Measurements from ENCODE around the gene USP36.

DNA sequence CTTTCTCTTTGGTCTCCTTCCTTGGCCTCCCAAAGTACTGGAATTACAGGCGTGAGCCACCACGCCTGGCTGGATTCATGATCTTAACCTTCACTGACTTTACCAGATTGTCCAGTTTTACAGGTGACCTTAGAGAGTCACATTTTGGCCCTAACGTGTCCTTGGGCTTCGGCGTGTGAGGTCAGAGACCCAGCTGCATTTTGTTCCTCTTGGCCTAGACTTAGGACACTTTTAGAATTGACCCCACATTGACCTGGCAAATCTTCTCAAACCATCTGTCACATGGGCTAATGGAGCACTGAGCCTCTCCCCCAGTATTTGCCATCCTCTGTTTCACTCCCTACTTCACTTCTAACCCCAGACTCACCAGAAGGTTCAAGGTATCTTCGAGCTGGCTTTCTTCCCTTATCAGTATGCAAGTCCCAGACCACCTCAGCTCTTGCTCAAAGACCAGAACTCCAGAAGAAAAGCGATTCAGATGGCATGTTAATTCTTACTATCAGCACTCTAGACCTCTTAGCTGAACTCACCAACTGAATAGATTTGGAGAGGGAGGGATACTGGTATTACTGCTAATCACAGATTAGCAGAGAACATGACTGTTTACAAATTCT lies 56.8 kb downstream of the USP36 start:
- TF ChIP-seq, protein P1, sequence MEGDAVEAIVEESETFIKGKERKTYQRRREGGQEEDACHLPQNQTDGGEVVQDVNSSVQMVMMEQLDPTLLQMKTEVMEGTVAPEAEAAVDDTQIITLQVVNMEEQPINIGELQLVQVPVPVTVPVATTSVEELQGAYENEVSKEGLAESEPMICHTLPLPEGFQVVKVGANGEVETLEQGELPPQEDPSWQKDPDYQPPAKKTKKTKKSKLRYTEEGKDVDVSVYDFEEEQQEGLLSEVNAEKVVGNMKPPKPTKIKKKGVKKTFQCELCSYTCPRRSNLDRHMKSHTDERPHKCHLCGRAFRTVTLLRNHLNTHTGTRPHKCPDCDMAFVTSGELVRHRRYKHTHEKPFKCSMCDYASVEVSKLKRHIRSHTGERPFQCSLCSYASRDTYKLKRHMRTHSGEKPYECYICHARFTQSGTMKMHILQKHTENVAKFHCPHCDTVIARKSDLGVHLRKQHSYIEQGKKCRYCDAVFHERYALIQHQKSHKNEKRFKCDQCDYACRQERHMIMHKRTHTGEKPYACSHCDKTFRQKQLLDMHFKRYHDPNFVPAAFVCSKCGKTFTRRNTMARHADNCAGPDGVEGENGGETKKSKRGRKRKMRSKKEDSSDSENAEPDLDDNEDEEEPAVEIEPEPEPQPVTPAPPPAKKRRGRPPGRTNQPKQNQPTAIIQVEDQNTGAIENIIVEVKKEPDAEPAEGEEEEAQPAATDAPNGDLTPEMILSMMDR (IDR thresholded peaks at IDR 0.05): no peak
- TF ChIP-seq ZFX (IDR thresholded peaks at IDR 0.05; ENCODE audit: borderline replicate concordance): no peak

All from 22Rv1 (cell line).